ENCODE results near the gene TUSC2.

TUSC2 gene

GRCh38 chr3:50342813-50343633, 15.0 kb upstream of the TUSC2 start:
- H3K27me3 ChIP-seq (replicated peaks; ENCODE audit: control insufficient read depth, insufficient read depth, low read length, poor library complexity, severe bottlenecking): no peaks in the 10 kb centered on the region
- H3K27ac ChIP-seq (ENCODE audit: insufficient read depth, low read length, poor library complexity, severe bottlenecking): no peak overlapping the region
- H3K4me1 ChIP-seq (ENCODE audit: control insufficient read depth, insufficient read depth, low read length, poor library complexity, severe bottlenecking): peaks cover 46% of the 10 kb centered on the region

DNA sequence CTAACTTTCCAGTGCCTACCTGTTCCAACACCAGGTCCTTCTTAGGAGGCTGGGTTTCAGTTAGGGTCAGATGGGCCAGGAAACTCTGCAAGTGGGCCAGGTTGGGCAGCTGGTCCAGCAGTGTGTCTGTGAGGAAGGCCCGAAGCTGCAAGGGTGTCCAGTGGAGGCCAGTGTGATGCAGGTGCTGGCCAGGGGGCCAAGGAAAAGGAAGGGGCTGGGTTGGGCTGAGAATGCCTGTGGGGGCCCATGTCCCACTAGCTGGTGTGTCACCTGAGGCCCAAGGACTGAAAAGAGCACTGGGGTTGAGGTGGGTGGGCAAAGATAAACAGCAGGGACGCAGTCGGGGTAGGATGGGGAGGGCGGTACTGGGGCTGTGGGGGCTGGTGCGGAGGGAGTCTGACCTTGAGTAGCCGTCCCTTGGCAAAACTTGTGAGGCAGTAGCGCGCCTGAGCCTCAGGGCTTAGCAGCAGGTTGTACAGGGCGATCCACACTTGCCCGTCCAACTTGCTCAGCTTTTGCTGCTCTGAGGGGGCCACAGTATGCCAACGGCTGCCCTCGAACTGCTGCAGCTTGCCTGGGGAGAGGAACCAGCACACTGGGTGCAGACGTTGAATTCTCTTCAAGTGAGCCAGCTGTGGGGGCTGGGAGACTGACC, 14.1 kb upstream of the TUSC2 start:
- Histone ChIP-seq H3K4me1 (ENCODE audit: control insufficient read depth, insufficient read depth, low read length, poor library complexity, severe bottlenecking) (peaks cover 43% of the 10 kb centered on the region), H3K27me3 (replicated peaks; ENCODE audit: control insufficient read depth, insufficient read depth, low read length, poor library complexity, severe bottlenecking) (no peaks in the 10 kb centered on the region), H3K27ac (ENCODE audit: insufficient read depth, low read length, poor library complexity, severe bottlenecking) (no peak overlapping the region), H3K4me3 (ENCODE audit: insufficient read depth, low read depth, low read length, poor library complexity, severe bottlenecking) (no peak overlapping the region), H3K36me3 (ENCODE audit: control insufficient read depth, insufficient read depth, low read length) (no peaks in the 10 kb centered on the region), H3K9me3 (ENCODE audit: control insufficient read depth, low read length) (no peaks in the 10 kb centered on the region)
- no peak for DNase-seq

More at GRCh38 chr3:50342813-50343633, 15.0 kb upstream of the TUSC2 start:
- no peaks in the 10 kb centered on the region for H3K9me3 ChIP-seq (ENCODE audit: control insufficient read depth, low read length)
- peaks cover 3% of the 10 kb centered on the region for H3K36me3 ChIP-seq (ENCODE audit: control insufficient read depth, insufficient read depth, low read length)
- H3K4me3 ChIP-seq (ENCODE audit: insufficient read depth, low read depth, low read length, poor library complexity, severe bottlenecking): no peak overlapping the region
- DNase-seq: no peak

DNA sequence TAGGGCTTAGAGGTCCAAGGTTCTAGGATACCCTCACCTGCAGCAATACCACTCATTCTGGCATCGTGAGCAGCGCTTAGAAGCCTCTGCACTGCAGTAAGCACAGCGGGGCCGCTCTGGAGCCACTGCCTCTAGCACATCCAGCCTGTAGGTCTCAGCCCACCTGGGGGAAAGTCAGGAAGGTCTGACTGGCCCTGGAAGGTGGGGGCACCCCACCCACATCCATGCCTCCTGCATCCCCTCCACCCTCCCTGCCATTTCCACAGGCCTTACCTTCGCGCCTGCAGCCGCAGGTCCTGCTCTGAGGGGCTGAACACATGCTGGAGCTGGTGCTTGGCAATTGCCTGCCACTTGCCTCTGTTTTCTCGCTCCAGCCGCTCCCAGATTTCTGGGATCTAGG, 13.5 kb upstream of the TUSC2 start:
- Histone ChIP-seq H3K4me1 (ENCODE audit: control insufficient read depth, insufficient read depth, low read length, poor library complexity, severe bottlenecking) (peaks cover 42% of the 10 kb centered on the region), H3K36me3 (ENCODE audit: control insufficient read depth, insufficient read depth, low read length) (no peaks in the 10 kb centered on the region), H3K27me3 (replicated peaks; ENCODE audit: control insufficient read depth, insufficient read depth, low read length, poor library complexity, severe bottlenecking) (no peaks in the 10 kb centered on the region), H3K4me3 (ENCODE audit: insufficient read depth, low read depth, low read length, poor library complexity, severe bottlenecking) (no peak overlapping the region), H3K9me3 (ENCODE audit: control insufficient read depth, low read length) (no peaks in the 10 kb centered on the region), H3K27ac (ENCODE audit: insufficient read depth, low read length, poor library complexity, severe bottlenecking) (peak overlapping the region; percentile 95)
- DNase-seq: no peak

- no peaks in the 10 kb centered on the region for H3K27me3 ChIP-seq (replicated peaks; ENCODE audit: control insufficient read depth, insufficient read depth, low read length, poor library complexity, severe bottlenecking)
- DNase-seq: peak; percentile 47 to 65 (median 48)
- H3K9me3 ChIP-seq (ENCODE audit: control insufficient read depth, low read length): no peaks in the 10 kb centered on the region
- H3K4me3 ChIP-seq (ENCODE audit: insufficient read depth, low read depth, low read length, poor library complexity, severe bottlenecking): peak within 1 kb of the TSS; percentile 51
- H3K27ac ChIP-seq (ENCODE audit: insufficient read depth, low read length, poor library complexity, severe bottlenecking): peak within 1 kb of the TSS; percentile 95
- H3K4me1 ChIP-seq (ENCODE audit: control insufficient read depth, insufficient read depth, low read length, poor library complexity, severe bottlenecking): peaks cover 42% of the 10 kb centered on the region
- H3K36me3 ChIP-seq (ENCODE audit: control insufficient read depth, insufficient read depth, low read length): no peaks in the 10 kb centered on the region
Measured at GRCh38 chr3:50340448-50341329, 12.7 kb upstream of the TUSC2 start, which contains the start of gene RASSF1. Gene RASSF1 (minus strand): TSS chr3:50340836. CDS start chr3:50340805, 31 bp downstream.

- Histone ChIP-seq H3K36me3 (ENCODE audit: control insufficient read depth, insufficient read depth, low read length) (no peaks in the 10 kb centered on the region), H3K27me3 (replicated peaks; ENCODE audit: control insufficient read depth, insufficient read depth, low read length, poor library complexity, severe bottlenecking) (no peaks in the 10 kb centered on the region), H3K9me3 (ENCODE audit: control insufficient read depth, low read length) (no peaks in the 10 kb centered on the region), H3K4me1 (ENCODE audit: control insufficient read depth, insufficient read depth, low read length, poor library complexity, severe bottlenecking) (peaks cover 36% of the 10 kb centered on the region), H3K4me3 (ENCODE audit: insufficient read depth, low read depth, low read length, poor library complexity, severe bottlenecking) (peak overlapping the region; percentile 51), H3K27ac (ENCODE audit: insufficient read depth, low read length, poor library complexity, severe bottlenecking) (peak overlapping the region; percentile 95)
- no peak for DNase-seq
Measured at GRCh38 chr3:50340147-50340447, 12.1 kb upstream of the TUSC2 start.

DNA sequence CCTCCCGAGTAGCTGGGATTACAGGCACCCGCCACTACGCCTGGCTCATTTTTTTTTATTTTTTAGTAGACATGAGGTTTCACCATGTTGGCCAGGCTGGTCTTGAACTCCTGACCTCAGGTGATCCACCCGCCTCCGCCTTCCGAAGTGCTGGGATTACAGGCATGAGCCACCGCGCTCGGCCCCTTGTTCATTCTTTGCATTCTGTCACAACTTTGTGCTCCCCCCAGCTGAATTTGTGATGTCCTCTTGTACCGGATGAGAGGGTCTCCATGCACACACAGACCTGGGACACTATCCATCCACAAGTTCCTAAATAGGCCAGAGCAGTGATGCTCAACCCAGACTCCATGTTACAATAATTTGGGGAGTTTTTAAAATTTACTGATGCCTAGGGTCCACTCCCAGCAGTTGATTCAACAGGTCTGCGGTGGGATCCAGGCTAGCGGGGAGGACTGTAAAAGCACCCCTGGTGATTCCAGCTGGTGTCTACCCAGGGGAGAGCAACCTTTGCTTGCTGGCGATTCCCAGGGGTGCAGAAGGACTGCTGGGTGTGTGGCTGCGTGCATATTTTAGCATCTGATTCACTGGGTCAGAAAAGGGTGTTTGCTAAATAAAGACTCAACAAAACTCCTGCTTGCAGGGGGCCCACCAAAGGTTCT, 11.6 kb upstream of the TUSC2 start:
- peak overlapping the region; percentile 51 for H3K4me3 ChIP-seq (ENCODE audit: insufficient read depth, low read depth, low read length, poor library complexity, severe bottlenecking)
- peak overlapping the region; percentile 95 for H3K27ac ChIP-seq (ENCODE audit: insufficient read depth, low read length, poor library complexity, severe bottlenecking)
- no peak for DNase-seq

DNA sequence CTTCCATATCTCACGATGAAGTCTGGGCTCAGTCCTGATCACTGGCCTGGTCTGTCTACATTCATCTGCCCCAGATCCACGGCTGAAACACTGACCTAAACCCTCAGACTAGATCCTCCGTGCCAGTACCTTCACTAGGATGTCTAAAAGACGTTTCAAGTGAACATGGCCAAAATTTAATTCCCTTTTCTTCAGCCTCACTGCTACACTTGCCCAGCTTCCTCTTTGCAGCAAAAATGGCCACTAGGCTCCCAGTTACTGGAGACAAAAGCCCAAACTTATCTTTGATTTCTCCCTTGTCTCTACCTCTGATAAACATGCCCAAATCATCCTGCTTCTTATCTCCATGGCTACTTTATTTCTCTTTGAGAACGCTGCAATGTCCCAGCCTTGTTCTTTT, 10.9 kb upstream of the TUSC2 start:
- Histone ChIP-seq H3K27me3 (replicated peaks; ENCODE audit: control insufficient read depth, insufficient read depth, low read length, poor library complexity, severe bottlenecking) (no peaks in the 10 kb centered on the region), H3K4me3 (ENCODE audit: insufficient read depth, low read depth, low read length, poor library complexity, severe bottlenecking) (peak overlapping the region; percentile 77), H3K36me3 (ENCODE audit: control insufficient read depth, insufficient read depth, low read length) (no peaks in the 10 kb centered on the region), H3K27ac (ENCODE audit: insufficient read depth, low read length, poor library complexity, severe bottlenecking) (peak overlapping the region; percentile 95), H3K4me1 (ENCODE audit: control insufficient read depth, insufficient read depth, low read length, poor library complexity, severe bottlenecking) (peaks cover 45% of the 10 kb centered on the region), H3K9me3 (ENCODE audit: control insufficient read depth, low read length) (no peaks in the 10 kb centered on the region)
- no peak for DNase-seq

More for the DNA sequence above, 11.6 kb upstream of the TUSC2 start:
- no peaks in the 10 kb centered on the region for H3K9me3 ChIP-seq (ENCODE audit: control insufficient read depth, low read length)
- no peaks in the 10 kb centered on the region for H3K27me3 ChIP-seq (replicated peaks; ENCODE audit: control insufficient read depth, insufficient read depth, low read length, poor library complexity, severe bottlenecking)
- peaks cover 39% of the 10 kb centered on the region for H3K4me1 ChIP-seq (ENCODE audit: control insufficient read depth, insufficient read depth, low read length, poor library complexity, severe bottlenecking)
- no peaks in the 10 kb centered on the region for H3K36me3 ChIP-seq (ENCODE audit: control insufficient read depth, insufficient read depth, low read length)

DNA sequence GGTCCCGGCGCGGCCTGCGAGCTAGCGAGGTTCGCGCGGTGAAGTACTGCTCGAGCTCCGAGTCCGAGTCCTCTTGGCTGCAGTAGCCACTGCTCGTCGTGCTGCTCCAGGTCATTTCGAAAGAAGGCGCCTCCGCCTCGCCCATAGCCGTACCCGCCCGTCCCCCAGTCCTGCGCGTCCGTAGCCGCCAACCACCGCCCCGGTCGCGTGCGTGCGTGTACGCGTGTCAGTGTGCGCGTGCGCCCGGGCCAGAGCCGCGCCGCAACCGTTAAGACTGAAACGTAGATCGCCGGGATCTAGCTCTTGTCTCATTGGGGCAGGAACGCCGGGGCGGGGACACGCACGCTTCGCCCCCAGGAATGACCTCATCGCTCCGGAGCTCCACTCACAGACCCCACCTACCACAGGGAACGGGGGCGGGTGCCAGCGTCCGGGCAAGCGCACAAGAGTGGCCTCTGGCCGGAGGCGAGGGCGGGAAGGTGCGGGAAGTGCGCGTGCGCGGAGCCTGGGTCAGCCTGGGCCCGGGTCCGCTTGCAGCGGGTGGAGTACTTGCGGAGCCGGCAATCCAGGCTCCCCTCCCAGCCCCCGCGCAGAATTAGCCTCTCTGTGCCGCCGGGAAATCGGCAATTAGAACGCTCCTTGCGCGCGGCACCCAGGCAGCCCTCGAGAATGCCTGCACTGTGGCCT, 9.3 kb upstream of the TUSC2 start:
- H3K27me3 ChIP-seq (replicated peaks; ENCODE audit: control insufficient read depth, insufficient read depth, low read length, poor library complexity, severe bottlenecking): no peaks in the 10 kb centered on the region
- no peaks in the 10 kb centered on the region for H3K9me3 ChIP-seq (ENCODE audit: control insufficient read depth, low read length)
- peak overlapping the region; percentile 95 for H3K27ac ChIP-seq (ENCODE audit: insufficient read depth, low read length, poor library complexity, severe bottlenecking)
- DNase-seq: peak; percentile 86 to 94 (median 90)
- no peaks in the 10 kb centered on the region for H3K36me3 ChIP-seq (ENCODE audit: control insufficient read depth, insufficient read depth, low read length)
- peak overlapping the region; percentile 77 for H3K4me3 ChIP-seq (ENCODE audit: insufficient read depth, low read depth, low read length, poor library complexity, severe bottlenecking)
- peaks cover 52% of the 10 kb centered on the region for H3K4me1 ChIP-seq (ENCODE audit: control insufficient read depth, insufficient read depth, low read length, poor library complexity, severe bottlenecking)
